Measurements from ENCODE around the gene SNAP25.

Gene SNAP25

DNA sequence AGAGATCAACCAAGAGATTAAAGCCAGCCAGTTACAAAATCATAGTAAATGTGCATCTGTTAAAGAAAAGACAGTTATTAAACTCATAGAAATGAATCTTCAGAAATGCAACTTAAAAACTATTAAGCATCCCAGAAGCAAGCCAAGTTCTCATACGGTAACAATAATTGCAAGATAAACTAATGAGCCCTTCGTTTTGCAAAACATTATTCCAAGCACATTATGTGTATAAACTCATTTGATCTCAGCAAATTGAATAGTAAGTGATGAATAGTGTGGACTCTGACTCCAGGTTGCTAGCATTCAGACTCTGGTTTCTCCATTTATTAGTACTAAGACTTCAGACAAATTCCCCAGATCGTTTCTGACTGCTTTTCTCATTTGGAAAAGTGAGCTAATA, 85.2 kb downstream of the SNAP25 start:
- TF ChIP-seq, protein P1, sequence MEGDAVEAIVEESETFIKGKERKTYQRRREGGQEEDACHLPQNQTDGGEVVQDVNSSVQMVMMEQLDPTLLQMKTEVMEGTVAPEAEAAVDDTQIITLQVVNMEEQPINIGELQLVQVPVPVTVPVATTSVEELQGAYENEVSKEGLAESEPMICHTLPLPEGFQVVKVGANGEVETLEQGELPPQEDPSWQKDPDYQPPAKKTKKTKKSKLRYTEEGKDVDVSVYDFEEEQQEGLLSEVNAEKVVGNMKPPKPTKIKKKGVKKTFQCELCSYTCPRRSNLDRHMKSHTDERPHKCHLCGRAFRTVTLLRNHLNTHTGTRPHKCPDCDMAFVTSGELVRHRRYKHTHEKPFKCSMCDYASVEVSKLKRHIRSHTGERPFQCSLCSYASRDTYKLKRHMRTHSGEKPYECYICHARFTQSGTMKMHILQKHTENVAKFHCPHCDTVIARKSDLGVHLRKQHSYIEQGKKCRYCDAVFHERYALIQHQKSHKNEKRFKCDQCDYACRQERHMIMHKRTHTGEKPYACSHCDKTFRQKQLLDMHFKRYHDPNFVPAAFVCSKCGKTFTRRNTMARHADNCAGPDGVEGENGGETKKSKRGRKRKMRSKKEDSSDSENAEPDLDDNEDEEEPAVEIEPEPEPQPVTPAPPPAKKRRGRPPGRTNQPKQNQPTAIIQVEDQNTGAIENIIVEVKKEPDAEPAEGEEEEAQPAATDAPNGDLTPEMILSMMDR (IDR thresholded peaks at IDR 0.05): no peak

- TF ChIP-seq, protein P1 (IDR thresholded peaks at IDR 0.05): no peak
Observed at GRCh38 chr20:10304471-10305046, 85.9 kb downstream of the SNAP25 start.

DNA sequence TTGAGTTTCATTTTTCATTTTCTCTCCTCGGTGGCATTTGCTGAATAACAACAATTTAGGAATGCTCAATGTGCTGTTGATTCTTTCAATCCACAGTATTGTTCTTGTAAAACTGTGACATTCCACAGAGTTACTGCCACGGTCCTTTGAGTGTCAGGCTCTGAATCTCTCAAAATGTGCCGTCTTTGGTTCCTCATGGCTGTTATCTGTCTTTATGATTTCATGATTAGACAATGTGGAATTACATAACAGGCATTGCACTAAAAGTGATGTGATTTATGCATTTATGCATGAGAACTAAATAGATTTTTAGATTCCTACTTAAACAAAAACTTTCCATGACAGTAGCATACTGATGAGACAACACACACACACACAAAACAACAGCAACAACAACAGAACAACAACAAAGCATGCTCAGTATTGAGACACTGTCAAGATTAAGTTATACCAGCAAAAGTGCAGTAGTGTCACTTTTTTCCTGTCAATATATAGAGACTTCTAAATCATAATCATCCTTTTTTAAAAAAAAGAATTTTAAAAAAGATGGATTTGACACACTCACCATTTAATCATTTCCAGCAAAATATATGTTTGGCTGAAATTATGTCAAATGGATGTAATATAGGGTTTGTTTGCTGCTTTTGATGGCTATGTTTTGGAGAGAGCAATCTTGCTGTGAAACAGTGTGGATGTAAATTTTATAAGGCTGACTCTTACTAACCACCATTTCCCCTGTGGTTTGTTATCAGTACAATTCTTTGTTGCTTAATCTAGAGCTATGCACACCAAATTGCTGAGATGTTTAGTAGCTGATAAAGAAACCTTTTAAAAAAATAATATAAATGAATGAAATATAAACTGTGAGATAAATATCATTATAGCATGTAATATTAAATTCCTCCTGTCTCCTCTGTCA, 88.1 kb downstream of the SNAP25 start:
- TF ChIP-seq, protein P1 (IDR thresholded peaks at IDR 0.05): no peak

DNA sequence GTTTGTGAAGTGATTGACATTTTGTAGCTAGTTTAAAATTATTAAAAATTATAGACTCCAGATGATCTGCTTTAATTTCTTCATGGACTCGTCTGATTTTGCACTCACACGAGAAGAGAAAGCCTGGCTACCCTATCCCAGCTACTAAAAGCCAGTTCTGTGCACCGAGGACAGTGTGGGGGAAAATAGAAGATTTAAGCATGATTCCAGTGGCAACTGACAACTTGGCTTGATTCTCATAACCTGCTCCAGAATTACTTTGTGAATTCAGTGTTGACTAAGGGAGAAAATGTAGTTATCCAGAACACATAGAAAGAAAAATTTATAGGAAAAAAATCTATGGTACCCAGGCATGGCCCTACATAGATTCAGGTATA, 88.7 kb downstream of the SNAP25 start:
- TF ChIP-seq, protein P1 (IDR thresholded peaks at IDR 0.05): no peak

DNA sequence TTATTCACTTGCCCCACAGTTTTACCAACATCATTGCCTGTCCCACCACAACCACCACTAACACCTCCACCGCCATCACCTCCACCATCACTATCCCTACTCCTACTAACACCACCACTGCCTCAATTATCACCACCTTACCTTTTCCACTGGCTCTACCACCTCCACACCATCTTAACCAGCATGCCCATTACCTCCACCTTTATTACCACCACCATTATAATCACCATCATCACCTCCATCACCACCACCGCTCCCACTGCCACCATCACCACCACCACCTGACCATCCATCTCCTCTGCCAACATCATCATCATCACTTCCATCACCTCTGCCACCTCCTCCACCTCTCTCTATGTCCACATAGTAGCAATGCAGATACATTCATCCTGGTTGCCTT, 90.0 kb downstream of the SNAP25 start:
- TF ChIP-seq, protein P1 (IDR thresholded peaks at IDR 0.05): no peak

DNA sequence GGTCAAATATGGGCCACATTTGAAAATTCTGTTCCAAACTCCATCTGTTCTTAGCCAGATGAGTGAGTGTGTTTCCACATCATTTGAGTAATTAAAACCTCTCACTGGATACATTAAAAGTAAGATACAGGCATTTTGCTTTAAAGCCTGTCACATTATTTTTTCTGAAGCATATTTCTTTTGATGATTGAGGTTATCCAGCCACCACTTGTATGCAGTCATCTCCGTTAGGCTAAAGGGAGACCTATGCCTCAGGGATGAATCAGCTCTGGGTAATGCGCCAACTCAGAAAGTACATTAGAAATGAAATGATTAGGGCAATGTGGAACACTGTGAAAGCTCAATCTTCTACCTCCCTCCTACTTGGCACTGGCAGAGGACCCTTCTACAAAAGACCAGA, 90.7 kb downstream of the SNAP25 start:
- TF ChIP-seq, protein P1 (IDR thresholded peaks at IDR 0.05): no peak

DNA sequence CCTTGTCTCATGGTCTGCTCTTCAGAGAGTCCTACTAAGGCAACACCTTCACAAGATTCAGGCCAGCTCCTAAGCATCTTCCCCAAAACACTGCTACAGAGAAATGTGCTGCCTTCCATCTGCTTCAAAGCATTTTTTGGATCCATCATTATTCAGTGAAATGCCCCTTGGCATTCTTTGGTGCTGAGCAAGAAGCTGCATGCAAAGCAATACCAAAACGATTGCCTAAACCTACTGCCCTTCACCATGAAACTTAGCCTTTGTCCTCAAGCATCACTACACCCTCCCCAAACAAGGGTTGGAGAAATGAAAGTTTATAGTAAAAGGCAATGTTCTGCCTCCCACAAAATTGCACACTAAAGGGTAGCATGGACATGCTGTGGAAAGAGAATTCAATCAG, 93.5 kb downstream of the SNAP25 start:
- TF ChIP-seq, protein P1 (IDR thresholded peaks at IDR 0.05): no peak
